Muscle of arm (tissue), 12 donors: ENCODE measurements around the gene KIF26B. TPM values are rescaled to one million over a fixed set of nuclear protein-coding genes. Genes with fewer than 3 reads are reported as not detected.

ENCODE experiments used
- DNase-seq: peaks from one replicate; pipeline ENCODE4 v3.0.0-alpha.2; 2013
- polyA plus RNA-seq, 12 donors: library from polyadenylated mRNA; unstranded; fragments of 120-200 nt; gene quantifications; one replicate each; pipeline ENCODE4 v1.2.1, GENCODE V29; 2013; ENCODE audit not compliant: insufficient read length in 12 of 12

The KIF26B gene
- polyA plus RNA-seq, 12 donors, result 0.94 to 7.8 (median 1.1) TPM; not detected in 1

DNA sequence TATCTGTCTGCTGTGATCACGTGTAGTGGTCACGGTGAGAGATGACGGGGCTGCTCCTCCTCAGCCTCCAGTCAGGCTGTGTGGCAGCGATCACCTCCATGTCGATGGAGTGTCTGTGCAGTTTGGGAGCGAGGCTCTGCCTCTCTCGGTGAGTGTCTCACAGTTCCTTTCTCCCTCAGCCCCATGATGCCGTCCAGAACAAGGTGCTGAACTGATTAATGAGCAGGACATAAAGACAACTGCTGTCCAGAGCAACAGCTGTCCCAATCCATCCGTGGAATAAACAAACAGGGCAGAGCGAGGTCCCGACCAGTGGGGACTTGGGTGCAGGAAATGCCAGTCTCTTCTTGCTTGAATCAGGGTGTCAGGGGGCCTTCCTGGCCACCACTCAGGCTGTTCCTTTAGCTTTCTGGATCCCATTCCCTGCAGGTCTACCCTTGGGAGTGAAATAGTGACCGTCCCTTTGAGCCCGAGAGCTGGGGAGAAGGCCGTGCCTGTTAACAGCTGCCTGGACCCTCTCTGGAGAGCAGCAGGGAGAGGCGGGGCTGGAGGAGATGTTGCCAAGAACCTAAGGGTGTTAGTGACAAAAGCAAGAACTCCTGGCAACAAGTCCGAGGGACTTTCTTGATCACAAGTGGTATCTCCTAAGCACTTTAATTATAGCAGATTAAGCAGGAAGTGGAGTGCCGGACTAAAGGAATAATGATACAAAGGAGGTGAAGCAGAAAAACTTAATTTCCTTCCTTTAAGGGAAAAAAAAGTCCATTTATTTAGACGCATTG is 443.9 kb downstream of the KIF26B start:
- no peak for DNase-seq

DNA sequence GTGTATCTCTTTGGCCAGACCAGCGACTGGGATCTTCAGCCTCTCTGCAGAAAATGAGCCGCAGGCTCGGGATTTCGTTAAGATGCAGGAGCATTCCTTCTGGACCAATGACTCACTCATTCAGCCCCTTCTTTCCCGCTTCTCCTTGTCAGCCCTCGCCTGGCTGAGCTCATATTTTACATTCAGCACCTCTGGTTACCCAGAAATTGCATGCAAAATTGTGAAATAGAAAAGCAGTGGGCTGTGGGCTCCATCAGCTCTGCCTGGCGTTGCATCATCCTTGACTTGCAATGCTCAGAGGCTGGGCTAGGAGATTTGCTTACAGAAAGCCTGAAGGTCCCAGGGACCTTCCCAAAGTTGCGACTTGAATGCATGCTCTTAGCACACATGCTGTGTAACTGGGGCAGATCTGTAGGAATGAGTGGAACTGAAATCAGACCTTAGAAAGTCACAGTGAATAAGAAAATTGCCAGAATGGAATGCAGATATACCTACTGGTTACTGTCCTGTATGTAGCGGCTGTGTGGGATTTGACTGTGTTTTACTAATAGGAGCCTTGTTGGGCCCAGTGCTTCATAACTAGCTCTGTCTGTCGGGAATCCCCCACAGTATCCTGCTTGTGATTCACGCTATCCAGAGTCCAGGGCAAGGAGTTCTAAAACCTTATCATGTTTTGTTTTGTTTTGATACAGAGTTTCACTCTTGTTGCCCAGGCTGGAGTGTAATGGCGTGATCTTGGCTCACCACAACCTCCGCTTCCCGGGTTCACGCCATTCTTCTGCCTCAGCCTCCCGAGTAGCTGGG is 444.8 kb downstream of the KIF26B start:
- no peak for DNase-seq

DNA sequence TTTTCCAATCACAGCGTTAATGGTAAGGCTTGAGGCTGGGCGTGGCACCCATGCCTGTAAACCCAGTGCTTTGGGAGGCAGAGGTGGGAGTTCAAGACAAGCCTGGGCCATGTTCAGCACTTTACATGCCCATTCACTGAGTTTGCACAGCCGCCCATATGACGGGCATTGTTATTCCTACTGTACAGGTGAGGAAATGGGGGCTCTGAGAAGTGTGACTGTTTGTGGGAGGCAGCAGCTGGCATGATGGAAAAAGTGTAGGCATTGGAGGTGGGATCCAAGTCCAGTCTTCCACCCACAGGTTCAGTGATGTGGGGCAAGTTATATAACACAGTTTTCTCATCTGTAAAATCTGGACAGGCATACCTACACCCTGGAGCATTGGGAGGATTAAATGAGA is 445.9 kb downstream of the KIF26B start:
- no peak for DNase-seq

DNA sequence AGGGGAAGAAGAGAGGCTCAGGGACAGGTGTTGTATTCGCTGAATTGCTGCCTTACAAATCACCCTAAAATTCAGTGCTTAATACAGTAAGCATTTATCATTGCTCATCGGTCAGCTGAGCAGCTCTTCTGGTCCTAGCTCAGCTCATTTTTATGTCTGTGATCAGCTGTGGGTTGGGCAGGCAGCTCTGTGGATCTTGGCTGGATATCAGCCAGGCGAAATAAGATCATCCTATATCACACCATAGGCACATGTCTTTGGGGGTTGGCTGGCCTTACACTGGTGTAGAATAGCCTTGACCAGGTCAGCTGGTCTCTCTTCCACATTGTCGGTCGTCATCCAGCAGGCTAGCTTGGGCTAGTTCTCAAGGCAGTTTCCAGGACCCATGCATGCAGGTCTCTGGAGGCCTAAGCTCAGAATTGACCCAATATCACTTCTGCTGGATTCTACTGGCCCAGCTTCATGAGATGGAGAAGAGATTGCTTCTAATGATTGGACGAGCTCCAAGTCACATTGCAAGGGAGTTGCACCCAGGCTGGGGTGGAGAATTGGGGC is 448.6 kb downstream of the KIF26B start:
- no peak for DNase-seq

DNA sequence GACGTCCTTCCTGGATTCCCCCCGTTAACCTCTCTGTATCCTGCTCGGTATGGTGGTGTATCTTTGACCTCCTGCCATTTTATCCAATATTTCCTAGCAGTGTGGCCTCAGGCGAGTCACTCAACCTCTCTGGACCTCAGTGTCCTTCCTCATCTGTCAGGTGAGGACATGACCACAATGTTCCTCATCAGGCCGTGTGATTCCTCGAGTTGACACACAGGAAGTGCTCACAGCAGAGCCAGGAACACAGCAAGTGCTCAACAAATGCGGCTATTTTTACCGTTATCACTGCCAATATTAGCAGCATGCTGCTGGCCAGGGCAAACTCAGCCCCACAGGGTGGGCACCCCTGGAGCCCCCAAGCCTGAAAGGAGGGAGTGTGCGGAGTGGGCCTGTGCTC is 450.2 kb downstream of the KIF26B start:
- DNase-seq, result no peak

DNA sequence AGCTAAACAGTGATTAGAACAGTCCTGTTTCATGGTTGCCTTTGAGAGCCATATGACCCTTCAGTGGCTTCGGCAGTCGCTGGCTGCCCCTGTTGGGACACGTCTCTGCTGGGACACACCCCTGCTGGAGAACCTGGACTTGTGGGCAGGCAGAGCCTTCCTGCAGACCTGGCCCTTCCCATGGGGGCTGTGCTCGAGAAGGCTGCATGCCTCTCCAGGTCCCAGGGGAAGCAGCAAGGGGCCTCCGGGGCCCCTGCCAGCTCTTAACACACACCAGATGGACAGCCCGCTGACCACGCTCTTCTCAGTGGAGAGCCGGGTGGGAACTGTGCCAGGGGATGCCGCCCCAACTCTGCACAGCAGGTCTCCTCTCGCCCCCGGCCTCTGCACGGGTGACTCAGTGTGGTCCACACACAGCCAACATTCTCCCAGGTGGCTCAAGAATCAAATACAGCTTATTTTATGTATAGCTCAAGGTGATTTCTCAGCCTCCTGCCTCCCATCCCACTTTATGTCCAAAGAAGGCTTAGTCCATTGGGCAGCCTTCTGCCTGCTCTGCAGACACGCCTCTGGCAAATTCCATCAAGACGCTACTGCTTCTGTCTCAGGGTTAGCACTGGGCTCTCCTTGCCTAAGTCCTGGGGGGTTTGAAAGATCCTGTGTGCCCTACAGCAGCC is 450.8 kb downstream of the KIF26B start:
- DNase-seq, result no peak

DNA sequence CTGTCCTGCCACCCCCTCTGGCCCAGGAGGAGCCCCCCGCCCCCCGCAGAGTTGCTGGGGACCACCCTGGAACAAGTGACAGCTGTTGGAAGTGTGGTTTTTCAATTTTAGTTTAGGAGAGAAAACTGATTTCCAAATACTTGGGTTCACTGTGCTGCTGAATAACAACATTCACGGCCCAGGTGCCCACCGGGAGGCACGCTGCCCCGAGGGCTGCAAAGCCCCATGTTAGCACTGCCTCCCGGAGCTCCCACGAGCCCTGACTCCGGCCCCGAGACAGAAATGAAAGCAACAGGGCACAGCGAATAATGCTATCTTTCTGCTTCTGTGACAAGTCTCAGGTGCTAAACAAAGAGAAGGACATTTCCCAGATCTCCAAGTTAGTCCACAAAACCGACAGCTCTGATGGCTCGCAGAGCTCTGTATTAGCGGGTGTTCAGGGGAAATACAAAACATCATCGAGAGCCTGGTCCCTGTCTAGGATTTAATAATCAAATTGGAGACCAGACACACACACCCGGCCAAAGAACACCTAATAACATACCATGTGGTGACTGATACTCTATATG is 451.5 kb downstream of the KIF26B start:
- DNase-seq, result no peak

DNA sequence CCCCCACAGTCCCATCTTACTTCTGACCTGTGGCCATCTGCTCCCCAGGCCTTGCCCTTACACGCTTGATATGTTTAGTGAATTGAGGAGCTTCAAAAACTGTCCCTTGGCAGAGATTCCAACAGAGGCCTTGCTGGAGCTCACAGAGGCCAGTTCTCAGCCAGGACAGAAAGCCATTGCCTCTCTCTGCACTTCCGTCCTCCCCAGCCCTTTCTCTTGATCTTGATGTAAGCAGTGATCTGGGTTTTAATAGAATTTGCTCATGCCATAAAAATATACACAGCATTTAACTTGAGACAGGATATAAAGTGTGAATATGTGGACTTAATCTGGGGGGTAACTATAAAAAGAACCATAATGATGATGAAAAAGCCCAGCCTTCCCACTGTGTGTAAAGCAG is 453.5 kb downstream of the KIF26B start:
- DNase-seq, result no peak

DNA sequence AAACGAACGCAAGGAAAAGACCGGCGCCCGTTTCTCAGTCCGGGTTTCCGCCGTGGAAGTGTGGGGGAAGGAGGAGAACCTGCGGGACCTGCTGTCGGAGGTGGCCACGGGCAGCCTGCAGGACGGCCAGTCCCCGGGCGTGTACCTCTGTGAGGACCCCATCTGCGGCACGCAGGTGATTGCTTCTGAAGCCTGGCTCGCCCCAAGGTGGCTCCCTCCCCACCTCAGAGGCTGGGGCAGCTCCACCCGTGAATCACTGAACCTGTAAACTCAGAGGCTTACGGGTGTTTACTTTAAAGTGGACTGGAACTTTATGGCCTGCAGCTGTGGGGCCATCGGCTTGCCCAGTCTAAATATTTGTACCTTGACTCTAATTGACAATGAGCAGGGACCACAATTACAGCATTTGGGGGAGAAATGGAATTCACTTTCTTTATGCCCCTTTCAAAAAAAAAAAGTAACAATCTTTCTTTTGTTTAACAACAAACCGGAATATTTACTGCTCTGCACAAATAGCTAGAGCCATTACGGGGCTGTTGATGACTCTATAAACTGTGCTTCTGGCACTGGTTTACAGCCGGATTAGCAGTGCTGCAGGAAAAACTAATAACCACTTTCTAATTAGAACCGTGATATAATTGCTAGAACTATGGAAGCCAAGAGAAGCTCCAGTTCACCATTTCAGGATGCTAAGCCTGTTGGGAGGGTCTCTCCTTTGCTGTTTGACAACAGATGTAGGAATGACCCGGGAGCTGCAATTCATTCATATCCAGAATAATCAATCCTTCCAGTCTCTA is 454.8 kb downstream of the KIF26B start:
- no peak for DNase-seq

DNA sequence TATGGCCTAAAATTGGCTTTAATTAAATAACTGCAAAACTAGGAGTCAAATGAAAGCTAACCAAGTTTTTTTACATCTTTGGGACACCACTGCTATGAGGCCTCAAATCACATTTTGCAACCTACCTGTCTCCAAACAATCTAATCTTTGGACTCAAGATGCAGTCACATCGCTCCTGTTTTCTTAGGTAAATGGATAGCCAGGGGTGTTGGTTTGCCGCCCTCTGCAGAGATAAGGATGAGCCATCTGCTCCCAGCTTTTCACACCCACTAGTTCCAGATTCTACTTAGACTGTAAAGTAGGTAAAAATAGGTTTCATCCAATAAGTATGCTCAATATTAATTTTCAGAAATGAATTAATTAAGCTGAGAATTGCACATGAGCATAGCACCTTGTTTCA is 456.5 kb downstream of the KIF26B start:
- DNase-seq, result no peak

DNA sequence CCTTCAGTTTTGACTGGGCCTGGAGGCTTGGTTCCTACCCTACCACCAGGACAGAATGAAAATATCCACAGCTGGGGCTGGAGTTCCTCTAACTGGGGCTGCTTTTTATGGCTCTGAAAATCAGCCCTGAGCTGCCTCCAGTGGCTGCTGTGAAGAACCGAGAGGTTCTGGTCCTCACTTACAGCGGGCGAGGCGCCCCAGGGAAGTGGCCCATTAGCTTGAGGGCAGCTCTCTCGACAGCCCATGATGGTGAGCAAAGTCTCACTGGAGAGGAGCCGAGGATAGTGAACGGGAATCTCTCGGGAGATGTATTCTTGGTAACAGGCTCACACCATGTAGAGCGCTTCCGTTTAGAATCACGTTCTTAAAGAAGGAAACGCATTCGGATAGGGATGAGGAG is 459.7 kb downstream of the KIF26B start:
- no peak for DNase-seq

DNA sequence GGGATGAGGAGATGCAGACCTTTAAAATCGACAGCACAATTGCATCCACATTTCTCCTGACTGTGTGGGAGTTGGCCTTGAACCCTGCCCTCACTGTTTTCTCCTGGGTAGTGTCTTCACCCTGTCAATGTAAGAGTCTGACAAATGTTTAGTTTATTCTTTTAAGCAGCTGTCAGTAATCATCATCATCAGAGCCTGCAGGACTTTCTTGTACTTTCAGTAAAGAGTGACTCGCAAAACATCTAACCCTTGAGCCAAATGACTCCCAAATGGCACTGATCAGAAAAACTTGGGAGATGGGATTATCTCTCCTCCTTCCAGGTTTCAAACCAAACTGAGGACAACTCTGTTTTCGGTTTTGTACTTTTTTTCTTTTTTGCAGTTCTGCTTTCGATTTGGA is 460.2 kb downstream of the KIF26B start:
- DNase-seq, result no peak

DNA sequence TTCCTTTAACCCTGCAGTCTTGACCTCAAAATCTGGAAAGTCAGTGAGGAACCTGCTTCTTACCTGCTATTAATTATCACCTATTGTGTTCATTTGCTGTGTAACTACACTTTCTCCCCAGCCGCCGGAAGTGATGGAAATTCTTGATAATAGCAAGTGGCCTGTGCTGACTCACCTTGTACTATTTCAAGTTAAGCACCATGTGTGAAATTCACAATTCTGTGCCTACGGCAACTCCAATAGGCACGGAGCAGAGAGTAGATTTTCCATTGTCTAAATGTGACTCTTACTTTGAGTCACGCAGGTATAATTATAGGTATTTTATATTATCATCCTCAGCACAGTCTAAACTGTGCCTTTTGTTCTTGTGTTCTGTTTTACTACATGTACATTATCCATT is 466.8 kb downstream of the KIF26B start:
- no peak for DNase-seq

DNA sequence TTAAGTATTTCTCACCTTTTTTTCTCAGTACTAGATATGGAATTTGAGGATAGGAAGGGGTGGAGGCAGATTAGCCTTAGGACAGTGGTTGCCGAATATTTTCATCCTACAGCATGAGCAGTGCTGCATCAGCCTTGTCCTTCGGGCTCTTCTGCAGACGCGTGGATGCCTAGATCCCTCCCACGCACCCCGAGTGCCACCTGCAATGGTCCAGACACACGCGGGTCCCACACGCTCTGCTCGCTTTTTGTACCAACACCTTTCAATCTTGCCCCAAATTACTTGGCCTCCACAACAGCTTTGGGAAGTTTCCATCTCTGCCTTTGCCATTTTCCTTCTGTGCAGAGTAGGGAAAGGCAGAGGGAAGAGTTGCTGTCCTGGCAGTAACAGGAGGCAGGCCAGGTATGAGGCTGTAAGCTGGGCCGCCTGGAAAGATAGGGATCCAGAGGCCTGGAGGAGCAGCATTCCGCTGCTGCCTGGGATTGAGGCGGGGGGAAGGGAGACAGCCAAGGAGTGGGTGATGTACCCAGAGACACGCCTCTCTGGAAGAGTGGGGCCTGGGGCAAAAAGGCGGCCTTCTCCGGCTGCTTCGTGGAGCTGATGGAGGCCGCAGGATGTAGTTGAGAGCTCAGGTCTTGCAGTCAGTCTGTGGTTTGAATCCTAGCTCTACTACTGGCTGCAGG is 467.7 kb downstream of the KIF26B start:
- DNase-seq, result no peak

DNA sequence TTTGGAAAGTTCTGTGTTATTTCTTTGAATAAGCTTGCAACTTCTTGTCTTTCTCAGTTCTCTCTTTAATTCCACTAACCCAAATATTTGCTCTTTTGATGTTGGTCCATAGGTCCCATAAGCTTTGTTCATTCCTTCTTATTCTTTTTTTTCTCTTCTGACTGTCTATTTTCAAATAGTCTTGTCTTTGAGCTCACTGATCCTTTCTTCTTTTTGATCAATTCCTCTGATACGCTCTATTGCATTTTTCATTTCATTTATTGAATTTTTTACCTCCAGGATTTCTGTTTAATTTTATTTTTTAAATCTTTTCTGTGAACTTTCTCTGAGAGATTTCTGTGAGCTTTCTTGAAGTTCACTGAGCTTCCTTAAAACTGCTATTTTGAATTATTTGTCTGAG is 486.6 kb downstream of the KIF26B start:
- DNase-seq, result no peak

DNA sequence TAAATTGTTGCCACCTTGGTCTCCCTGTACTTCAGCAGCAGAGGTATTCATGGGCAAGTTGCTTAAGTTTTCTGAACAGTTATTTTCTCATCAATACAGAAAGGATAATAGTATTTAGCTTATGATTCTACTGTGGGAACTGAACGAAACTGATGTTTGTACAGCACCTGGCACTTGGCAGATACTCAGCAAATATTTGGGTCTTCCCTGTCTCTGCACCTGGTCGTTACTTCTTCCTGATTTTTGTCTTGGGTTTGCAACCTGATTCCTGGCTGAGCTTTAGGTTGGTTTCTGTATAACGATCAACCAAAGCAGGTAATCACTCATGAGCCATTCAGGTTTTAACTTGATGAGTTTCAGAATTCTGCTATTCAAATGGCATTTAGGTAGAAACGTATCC is 490.6 kb downstream of the KIF26B start:
- no peak for DNase-seq

DNA sequence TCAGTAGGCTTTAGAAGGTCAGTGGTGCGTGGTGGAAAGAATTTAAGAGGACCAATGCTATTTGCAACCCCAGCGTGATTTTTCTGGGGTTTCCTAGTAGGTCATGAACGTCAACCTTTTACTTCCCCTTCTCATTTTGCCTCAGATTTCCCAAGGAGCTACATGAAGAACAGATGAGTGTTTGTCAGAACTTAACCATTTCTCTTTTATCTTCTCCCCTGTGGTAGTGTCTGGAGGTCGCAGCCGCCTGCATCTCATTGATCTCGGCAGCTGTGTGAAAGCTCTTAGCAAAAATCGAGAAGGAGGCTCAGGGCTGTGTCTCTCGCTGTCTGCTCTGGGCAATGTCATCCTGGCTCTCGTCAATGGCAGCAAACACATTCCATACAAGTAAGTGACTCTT is 491.1 kb downstream of the KIF26B start:
- no peak for DNase-seq

DNA sequence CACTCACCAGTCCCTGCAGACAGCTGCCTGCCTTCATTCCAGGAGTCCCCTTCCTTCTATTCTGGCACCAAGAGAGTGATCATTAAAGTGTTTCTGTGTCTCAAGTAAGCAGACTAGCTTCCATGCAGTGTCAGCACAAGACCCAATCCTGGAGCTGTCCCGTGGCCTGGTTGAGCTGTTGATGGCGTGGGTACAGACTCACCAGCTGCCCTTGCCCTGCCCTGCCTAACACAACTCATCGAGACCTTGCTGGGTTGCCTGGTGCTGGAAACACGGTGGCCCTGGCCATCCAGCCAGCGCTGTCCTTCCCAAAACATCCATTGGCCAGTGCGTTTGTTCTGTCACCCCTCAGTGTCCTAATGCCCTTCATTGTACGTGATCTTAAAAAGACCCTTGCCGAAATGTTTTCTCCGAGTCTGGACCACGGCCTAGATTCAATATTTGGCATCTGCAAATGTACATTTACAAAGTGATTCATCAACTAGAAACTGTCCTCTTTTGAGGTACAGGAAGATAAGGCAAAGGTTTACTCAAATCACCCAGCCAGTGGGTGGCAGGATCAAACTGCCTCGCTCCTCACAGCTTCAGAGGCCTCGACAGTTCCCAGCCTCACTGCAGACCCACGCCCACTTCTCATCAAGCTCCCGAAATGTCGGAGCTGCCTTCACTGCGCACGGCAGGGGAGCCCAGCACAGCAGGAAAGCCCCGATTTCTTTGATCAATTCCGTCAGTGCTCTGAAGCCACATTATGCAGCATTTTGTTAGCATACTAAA is 494.2 kb downstream of the KIF26B start:
- no peak for DNase-seq

DNA sequence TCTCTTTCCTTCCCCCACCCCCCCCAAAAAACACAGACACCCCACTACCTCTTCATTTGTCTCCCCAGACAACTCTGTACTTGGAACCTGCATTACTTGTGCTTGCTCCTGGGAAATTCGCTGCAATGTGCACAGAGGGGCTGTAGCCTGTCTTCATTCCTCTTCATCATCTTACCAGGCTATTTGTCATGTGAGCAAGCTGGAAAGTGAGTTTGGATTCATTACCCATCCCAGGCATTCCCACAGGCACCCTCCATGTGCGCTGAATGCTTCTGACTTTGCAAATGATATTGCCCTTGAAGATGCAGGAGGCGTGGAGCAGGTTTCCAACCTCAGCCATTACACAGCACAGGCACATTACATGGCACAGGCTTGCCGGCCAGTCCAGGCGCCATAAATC is 494.9 kb downstream of the KIF26B start:
- DNase-seq, result no peak

DNA sequence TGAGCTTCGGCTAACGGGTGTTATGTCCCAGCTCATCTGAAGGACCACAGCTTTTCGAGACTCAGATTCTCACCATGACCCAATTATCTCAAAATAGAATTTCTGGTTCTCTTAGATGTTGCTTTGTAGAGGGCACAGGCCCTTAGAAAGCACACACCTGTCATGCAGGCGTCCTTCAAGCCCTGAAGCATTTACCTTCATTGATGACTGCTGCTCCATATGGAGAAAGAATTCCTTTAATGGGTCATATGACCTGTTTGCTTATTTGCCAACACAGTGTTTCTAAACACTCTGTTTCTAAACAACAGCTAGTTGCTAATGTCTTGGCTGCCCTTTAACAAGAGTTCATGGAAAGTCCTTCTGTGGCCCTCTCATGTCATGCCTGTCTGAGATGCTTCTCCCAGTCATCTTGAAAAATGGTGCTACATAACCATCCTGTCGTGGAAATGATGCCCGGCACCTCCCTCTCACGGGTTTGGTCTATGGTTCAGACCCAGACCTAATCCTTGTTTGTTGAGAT is 495.7 kb downstream of the KIF26B start:
- DNase-seq, result no peak
